ENCODE results near the gene NAA15. TPM values are rescaled to one million over a fixed set of nuclear protein-coding genes. Genes with fewer than 3 reads are reported as not detected.
A peak's percentile ranks its signal among the peaks of the same experiment; 100 is the strongest.

NAA15 gene
- total RNA-seq, 1 donor from 2014 or later: 35.3 TPM

DNA sequence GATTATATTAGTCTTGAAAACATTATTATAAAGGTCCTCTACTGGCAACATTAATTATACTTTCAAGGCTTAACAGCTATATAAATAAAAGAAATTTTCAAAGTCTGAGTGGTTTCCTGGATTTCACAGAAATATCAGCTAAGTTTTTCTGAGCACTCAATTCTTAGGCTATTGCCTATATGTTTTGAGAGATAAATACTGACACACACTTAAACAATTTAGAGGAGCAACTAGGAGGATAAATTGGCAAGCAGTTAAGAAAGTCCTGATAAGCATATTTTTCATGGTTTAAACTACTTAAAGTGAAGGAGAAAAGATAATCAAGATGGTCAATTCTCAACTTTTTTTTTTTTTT lies 18.6 kb upstream of the NAA15 start:
- H3K4me3 Mint-ChIP-seq (ENCODE audit: unreplicated experiment): no peak overlapping the region
- no peaks in the 10 kb centered on the region for H3K27me3 Mint-ChIP-seq (ENCODE audit: low read depth)
- H3K27ac Mint-ChIP-seq (ENCODE audit: unreplicated experiment): no peak overlapping the region
- H3K9me3 Mint-ChIP-seq (ENCODE audit: low read depth): no peaks in the 10 kb centered on the region
- peaks cover 2% of the 10 kb centered on the region for H3K36me3 Mint-ChIP-seq (ENCODE audit: low read depth)
- no peak for DNase-seq (ENCODE audit: low spot score)
- TF ChIP-seq, protein P1, sequence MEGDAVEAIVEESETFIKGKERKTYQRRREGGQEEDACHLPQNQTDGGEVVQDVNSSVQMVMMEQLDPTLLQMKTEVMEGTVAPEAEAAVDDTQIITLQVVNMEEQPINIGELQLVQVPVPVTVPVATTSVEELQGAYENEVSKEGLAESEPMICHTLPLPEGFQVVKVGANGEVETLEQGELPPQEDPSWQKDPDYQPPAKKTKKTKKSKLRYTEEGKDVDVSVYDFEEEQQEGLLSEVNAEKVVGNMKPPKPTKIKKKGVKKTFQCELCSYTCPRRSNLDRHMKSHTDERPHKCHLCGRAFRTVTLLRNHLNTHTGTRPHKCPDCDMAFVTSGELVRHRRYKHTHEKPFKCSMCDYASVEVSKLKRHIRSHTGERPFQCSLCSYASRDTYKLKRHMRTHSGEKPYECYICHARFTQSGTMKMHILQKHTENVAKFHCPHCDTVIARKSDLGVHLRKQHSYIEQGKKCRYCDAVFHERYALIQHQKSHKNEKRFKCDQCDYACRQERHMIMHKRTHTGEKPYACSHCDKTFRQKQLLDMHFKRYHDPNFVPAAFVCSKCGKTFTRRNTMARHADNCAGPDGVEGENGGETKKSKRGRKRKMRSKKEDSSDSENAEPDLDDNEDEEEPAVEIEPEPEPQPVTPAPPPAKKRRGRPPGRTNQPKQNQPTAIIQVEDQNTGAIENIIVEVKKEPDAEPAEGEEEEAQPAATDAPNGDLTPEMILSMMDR (IDR thresholded peaks at IDR 0.05): no peak
- peaks cover 34% of the 10 kb centered on the region for H3K4me1 Mint-ChIP-seq (ENCODE audit: low read depth)

- TF ChIP-seq, protein P1 (IDR thresholded peaks at IDR 0.05): no peak
- Mint-ChIP-seq H3K4me3 (ENCODE audit: unreplicated experiment) (no peak overlapping the region), H3K27me3 (ENCODE audit: low read depth) (no peaks in the 10 kb centered on the region), H3K9me3 (ENCODE audit: low read depth) (no peaks in the 10 kb centered on the region), H3K27ac (ENCODE audit: unreplicated experiment) (no peak overlapping the region), H3K36me3 (ENCODE audit: low read depth) (peaks cover 8% of the 10 kb centered on the region), H3K4me1 (ENCODE audit: low read depth) (peaks cover 17% of the 10 kb centered on the region)
- no peak for DNase-seq (ENCODE audit: low spot score)
Measured at GRCh38 chr4:139286186-139286698, 15.1 kb upstream of the NAA15 start.

- Mint-ChIP-seq H3K9me3 (ENCODE audit: low read depth) (no peaks in the 10 kb centered on the region), H3K4me3 (ENCODE audit: unreplicated experiment) (peak overlapping the region; percentile 93), H3K27ac (ENCODE audit: unreplicated experiment) (peak overlapping the region; percentile 92), H3K4me1 (ENCODE audit: low read depth) (peaks cover 26% of the 10 kb centered on the region), H3K36me3 (ENCODE audit: low read depth) (peaks cover 6% of the 10 kb centered on the region), H3K27me3 (ENCODE audit: low read depth) (no peaks in the 10 kb centered on the region)
- DNase-seq (ENCODE audit: low spot score): peak; percentile 98
- TF ChIP-seq, protein P1 (IDR thresholded peaks at IDR 0.05): peak; percentile 99
Measured at GRCh38 chr4:139295206-139295941, 5.9 kb upstream of the NAA15 start.

DNA sequence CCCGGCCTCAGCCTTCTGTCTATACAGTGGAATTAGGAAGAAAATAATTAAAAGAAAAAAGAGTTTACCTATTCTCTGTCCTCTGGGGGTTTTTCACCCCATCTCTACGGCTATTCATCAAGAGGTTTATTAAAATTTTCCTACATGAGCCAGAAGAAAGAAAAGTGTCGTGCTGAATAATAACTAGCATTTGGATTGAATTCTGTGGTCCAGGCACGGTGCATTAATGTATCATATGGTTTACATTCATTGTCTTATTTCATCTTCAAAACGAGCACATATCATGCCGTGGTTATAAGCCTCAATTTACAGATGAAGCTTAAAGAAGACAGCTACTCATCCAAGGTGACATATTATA lies 5.4 kb upstream of the NAA15 start:
- H3K27ac Mint-ChIP-seq (ENCODE audit: unreplicated experiment): peak overlapping the region; percentile 92
- H3K27me3 Mint-ChIP-seq (ENCODE audit: low read depth): no peaks in the 10 kb centered on the region
- TF ChIP-seq, protein P1 (IDR thresholded peaks at IDR 0.05): peak; percentile 42
- H3K4me3 Mint-ChIP-seq (ENCODE audit: unreplicated experiment): peak overlapping the region; percentile 93
- peaks cover 6% of the 10 kb centered on the region for H3K36me3 Mint-ChIP-seq (ENCODE audit: low read depth)
- no peak for DNase-seq (ENCODE audit: low spot score)
- H3K9me3 Mint-ChIP-seq (ENCODE audit: low read depth): no peaks in the 10 kb centered on the region
- peaks cover 30% of the 10 kb centered on the region for H3K4me1 Mint-ChIP-seq (ENCODE audit: low read depth)

GRCh38 chr4:139297001-139297410 lies 4.3 kb upstream of the NAA15 start:
- TF ChIP-seq, protein P1 (IDR thresholded peaks at IDR 0.05): no peak
- no peak for DNase-seq (ENCODE audit: low spot score)
- H3K4me1 Mint-ChIP-seq (ENCODE audit: low read depth): peaks cover 30% of the 10 kb centered on the region
- H3K36me3 Mint-ChIP-seq (ENCODE audit: low read depth): peaks cover 4% of the 10 kb centered on the region
- H3K27me3 Mint-ChIP-seq (ENCODE audit: low read depth): no peaks in the 10 kb centered on the region
- H3K9me3 Mint-ChIP-seq (ENCODE audit: low read depth): no peaks in the 10 kb centered on the region
- H3K27ac Mint-ChIP-seq (ENCODE audit: unreplicated experiment): no peak overlapping the region
- H3K4me3 Mint-ChIP-seq (ENCODE audit: unreplicated experiment): no peak overlapping the region
